Stimulated activated naive CD8-positive, alpha-beta T cell treated with anti-CD3 and anti-CD28 coated beads, Interleukin-15, amount 100 ng/mL, for 72 hours (primary cell): ENCODE results near the gene DUSP8.
A peak's percentile ranks its signal among the peaks of the same experiment; 100 is the strongest.

Experiments used
- ATAC-seq: fragments of 150-1000 bp; cut with Tn5 transposase; 2 replicates; pipeline ENCODE4 v1.10.0; 2021; ENCODE audit warnings: mild to moderate bottlenecking, moderate library complexity
- DNase-seq, 2 donors: peaks; one replicate each; pipeline ENCODE4 v3.0.0; 2021 to 2022
- H3K27ac Mint-ChIP-seq, 2 donors: one replicate each; pipeline ENCODE4 v1.8.0; 2022; ENCODE audit warnings: mild to moderate bottlenecking in 2 of 2, mixed read lengths in 2 of 2, moderate library complexity in 2 of 2
- H3K27me3 Mint-ChIP-seq: one replicate; pipeline ENCODE4 v1.8.0; 2022; ENCODE audit warnings: mixed read lengths
- H3K4me1 Mint-ChIP-seq: one replicate; pipeline ENCODE4 v1.8.0; 2022; ENCODE audit warnings: mild to moderate bottlenecking, mixed read lengths
- H3K4me3 Mint-ChIP-seq, 2 donors: one replicate each; pipeline ENCODE4 v1.8.0; 2022; ENCODE audit warnings: mild to moderate bottlenecking in 2 of 2, mixed read lengths in 2 of 2, moderate library complexity in 1 of 2
- H3K9me3 Mint-ChIP-seq, 2 donors: one replicate each; pipeline ENCODE4 v1.8.0; 2022; ENCODE audit warnings: mixed read lengths in 2 of 2

DUSP8 gene

DNA sequence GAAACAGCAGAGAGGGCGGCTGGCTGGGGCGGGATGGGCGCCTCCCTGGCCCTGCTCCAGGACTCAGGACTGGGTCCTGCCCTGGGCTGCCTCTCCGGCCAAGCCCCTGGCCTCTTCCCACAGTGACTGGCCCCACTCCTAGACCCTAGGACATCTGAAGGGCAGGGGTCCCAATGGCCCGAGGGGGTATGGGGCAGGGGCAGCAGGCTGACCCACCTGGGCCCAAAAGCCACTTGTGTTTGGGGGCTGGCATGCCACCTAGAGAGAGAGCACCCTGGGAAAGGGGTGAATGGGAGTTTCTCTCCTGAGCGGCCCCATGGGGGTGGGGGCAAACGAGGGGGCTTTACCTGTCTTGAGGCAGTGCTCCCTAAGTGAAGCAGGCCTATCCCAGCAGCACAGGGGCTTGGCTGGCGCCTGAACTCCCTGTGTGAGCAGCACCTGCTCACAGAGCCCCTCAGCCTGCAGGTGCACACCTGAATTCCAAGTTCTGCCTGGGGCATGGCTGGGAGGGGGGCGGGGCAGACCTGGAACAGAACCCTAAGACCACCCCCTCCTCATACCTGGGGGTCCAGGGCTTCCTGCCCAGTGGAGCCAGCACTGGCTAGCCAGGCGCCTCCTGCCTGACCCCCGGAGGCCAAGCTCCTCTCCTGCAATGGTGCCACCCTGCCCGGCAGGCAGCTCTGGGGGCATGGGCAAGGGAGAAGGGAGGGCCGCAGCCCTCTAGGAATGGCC lies 16.9 kb downstream of the DUSP8 start:
- no peaks in the 10 kb centered on the region for H3K9me3 Mint-ChIP-seq
- ATAC-seq (no peak), DNase-seq (no peak)
- H3K4me1 Mint-ChIP-seq: no peaks in the 10 kb centered on the region
- no peak overlapping the region for H3K4me3 Mint-ChIP-seq
- no peak overlapping the region for H3K27ac Mint-ChIP-seq
- peaks cover 24% of the 10 kb centered on the region for H3K27me3 Mint-ChIP-seq

DNA sequence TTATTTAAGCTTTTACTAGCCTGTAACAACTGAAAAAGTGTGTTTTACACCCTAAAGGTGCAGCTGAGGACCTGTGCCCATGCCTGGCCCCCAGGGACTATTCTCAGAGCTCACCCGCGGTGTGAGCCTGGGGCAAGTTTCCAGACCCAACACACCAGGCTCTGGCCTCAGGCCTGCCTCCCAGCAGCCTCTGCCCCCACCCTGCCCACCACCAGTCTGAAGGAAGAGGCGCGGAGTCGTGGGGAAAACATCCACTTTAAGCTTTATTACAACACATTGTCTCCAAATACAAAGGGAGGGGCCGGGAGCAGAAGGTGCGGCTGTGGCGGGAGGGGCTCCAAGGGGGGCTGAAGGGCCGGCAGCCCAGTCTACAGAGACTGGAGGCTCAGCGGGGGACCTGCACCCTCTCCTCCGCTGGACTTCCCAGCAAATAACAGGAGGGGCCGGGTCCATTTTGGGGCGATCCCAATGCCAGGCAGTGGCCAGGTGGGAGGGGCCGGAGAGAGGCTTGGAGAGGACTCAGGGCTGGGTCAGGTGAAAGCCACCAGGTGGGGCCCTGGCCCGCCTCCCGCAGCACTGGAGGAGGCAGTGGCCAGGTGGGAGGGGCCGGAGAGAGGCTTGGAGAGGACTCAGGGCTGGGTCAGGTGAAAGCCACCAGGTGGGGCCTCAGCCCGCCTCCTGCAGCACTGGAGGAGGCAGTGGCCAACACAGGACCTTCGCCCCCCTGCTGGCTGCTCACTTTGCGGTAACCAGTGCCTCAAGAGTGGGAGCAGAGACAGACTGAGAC lies 18.1 kb downstream of the DUSP8 start:
- H3K4me1 Mint-ChIP-seq: no peaks in the 10 kb centered on the region
- DNase-seq: no peak

GRCh38 chr11:1549338-1550330 lies 22.4 kb downstream of the DUSP8 start:
- H3K27me3 Mint-ChIP-seq: peaks cover 70% of the 10 kb centered on the region
- no peak overlapping the region for H3K27ac Mint-ChIP-seq
- no peaks in the 10 kb centered on the region for H3K9me3 Mint-ChIP-seq
- H3K4me3 Mint-ChIP-seq: no peak overlapping the region
- DNase-seq: no peak
- peak; percentile 51 for ATAC-seq
- H3K4me1 Mint-ChIP-seq: peaks cover 12% of the 10 kb centered on the region

More for the DNA sequence above, 18.1 kb downstream of the DUSP8 start:
- H3K27ac Mint-ChIP-seq: no peak overlapping the region
- no peak overlapping the region for H3K4me3 Mint-ChIP-seq
- no peak for ATAC-seq
- H3K27me3 Mint-ChIP-seq: peaks cover 35% of the 10 kb centered on the region
- no peaks in the 10 kb centered on the region for H3K9me3 Mint-ChIP-seq

DNA sequence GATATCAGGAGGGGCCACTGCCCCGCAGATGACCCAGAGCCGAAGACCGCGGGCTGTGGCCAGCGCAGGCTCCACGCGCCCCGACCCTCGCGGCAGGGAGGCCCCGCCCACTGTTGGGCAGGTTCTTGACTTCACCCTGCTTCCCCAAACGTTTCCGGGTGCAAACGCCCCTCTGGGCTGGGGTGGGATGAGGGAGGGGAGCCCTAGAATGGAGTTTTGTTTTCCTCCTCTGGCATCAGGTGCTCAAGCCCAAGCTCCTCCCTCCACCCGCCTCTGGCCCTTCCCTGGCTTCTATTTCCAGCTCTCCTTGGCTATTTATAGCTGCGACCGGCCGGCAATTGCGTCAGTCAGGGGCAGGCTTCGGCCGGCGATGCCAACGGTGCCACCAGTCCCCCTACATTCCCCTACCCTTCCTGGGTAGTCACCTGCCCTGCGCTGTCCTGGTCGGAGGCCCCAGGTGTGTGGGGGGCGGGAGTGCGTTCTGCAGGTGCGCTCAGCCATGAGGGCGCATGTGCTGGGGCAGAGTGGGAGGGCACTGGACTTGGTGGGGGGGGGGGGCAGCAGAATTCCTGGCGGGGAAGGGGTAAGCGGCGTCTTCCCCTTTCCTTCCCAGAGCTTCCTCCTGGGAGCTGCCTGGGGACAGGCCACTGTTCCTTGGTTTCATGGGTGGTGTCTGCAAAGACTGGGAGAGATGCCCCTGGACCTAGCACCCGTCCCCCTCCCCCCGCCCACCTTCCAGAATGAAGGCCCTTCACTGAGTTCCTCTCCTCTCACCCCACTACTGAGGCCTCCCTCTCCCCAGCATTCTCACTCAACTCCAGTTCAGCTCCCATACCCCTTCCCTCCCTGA lies 23.6 kb downstream of the DUSP8 start:
- no peak for DNase-seq
- peaks cover 12% of the 10 kb centered on the region for H3K4me1 Mint-ChIP-seq
- peaks cover 67% of the 10 kb centered on the region for H3K27me3 Mint-ChIP-seq
- no peak overlapping the region for H3K27ac Mint-ChIP-seq
- H3K4me3 Mint-ChIP-seq: peak overlapping the region in 1 of 2 donors; percentile 46
- H3K9me3 Mint-ChIP-seq: no peaks in the 10 kb centered on the region
- no peak for ATAC-seq

- Mint-ChIP-seq H3K4me3 (peak overlapping the region; percentile 50 to 73), H3K9me3 (no peaks in the 10 kb centered on the region), H3K27ac (no peak overlapping the region), H3K27me3 (peaks cover 60% of the 10 kb centered on the region), H3K4me1 (peaks cover 12% of the 10 kb centered on the region)
- ATAC-seq (no peak), DNase-seq (no peak)
These were observed 24.5 kb downstream of the DUSP8 start for GRCh38 chr11:1547467-1548098.

DNA sequence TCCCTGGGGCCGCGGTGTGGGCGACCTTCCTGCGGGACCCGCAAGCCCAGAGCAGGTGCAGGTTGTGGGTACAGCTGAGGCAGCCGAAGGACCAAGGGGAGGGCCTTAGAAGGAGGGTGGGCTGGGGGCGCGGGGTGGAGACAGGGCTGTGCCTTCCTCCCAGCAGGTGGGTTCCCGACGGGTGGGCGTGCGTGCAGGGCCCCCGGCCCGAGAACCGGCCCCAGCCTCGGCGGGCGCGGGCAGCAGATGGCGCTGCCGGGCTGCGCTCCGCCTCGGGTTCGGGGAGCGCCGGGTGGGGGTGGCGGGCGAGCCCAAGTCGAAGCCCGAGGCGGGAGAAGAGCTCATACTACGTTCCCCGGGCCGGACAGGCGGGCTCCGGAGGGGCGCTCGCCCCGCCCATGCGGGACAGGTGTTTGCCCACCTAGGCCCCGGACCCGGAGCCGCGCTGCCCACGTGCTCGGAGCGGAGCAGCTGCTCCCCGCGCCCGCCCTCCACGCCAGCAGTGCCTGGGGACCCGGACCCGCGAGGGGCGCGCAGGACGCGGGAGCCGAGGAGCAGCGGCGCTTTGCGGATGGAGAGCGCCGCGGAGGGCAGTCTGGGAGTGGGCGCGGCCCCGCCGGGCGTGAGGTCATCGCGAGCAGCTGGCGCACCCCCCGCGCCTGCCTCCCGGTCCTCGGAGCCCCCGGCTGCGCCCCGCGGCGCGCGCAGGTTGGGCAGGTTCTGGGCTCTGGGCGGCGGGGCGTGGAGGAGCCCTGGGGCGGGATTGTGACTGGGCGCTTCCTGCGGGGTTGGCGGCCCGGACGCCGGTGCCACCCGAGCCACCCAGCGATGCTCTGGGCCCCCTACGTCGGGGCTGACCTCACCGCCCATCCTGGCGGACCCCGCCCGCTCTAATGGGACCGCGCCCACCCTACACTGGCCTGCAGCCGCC lies 25.3 kb downstream of the DUSP8 start:
- H3K27me3 Mint-ChIP-seq: peaks cover 59% of the 10 kb centered on the region
- H3K27ac Mint-ChIP-seq: peak overlapping the region in 1 of 2 donors; percentile 59
- no peaks in the 10 kb centered on the region for H3K9me3 Mint-ChIP-seq
- H3K4me3 Mint-ChIP-seq: peak overlapping the region in 1 of 2 donors; percentile 37
- ATAC-seq (peak; percentile 69), DNase-seq (peak; percentile 52 to 53)
- H3K4me1 Mint-ChIP-seq: peaks cover 12% of the 10 kb centered on the region

- DNase-seq (no peak), ATAC-seq (no peak)
- H3K4me1 Mint-ChIP-seq: peaks cover 12% of the 10 kb centered on the region
- peaks cover 64% of the 10 kb centered on the region for H3K27me3 Mint-ChIP-seq
- H3K27ac Mint-ChIP-seq: peak overlapping the region in 1 of 2 donors; percentile 59
- H3K9me3 Mint-ChIP-seq: no peaks in the 10 kb centered on the region
- H3K4me3 Mint-ChIP-seq: peak overlapping the region in 1 of 2 donors; percentile 37
These were observed 26.0 kb downstream of the DUSP8 start for GRCh38 chr11:1546077-1546535.

- peaks cover 64% of the 10 kb centered on the region for H3K27me3 Mint-ChIP-seq
- H3K27ac Mint-ChIP-seq: no peak overlapping the region
These were observed 26.6 kb downstream of the DUSP8 start for GRCh38 chr11:1545432-1545831.

GRCh38 chr11:1544536-1544935 lies 27.5 kb downstream of the DUSP8 start:
- Mint-ChIP-seq H3K4me1 (peaks cover 12% of the 10 kb centered on the region), H3K27me3 (peaks cover 57% of the 10 kb centered on the region), H3K27ac (no peak overlapping the region), H3K4me3 (no peak overlapping the region), H3K9me3 (no peaks in the 10 kb centered on the region)
- DNase-seq (no peak), ATAC-seq (no peak)

More at GRCh38 chr11:1545432-1545831, 26.6 kb downstream of the DUSP8 start:
- ATAC-seq (no peak), DNase-seq (no peak)
- H3K4me1 Mint-ChIP-seq: peaks cover 12% of the 10 kb centered on the region
- no peak overlapping the region for H3K4me3 Mint-ChIP-seq
- H3K9me3 Mint-ChIP-seq: no peaks in the 10 kb centered on the region

DNA sequence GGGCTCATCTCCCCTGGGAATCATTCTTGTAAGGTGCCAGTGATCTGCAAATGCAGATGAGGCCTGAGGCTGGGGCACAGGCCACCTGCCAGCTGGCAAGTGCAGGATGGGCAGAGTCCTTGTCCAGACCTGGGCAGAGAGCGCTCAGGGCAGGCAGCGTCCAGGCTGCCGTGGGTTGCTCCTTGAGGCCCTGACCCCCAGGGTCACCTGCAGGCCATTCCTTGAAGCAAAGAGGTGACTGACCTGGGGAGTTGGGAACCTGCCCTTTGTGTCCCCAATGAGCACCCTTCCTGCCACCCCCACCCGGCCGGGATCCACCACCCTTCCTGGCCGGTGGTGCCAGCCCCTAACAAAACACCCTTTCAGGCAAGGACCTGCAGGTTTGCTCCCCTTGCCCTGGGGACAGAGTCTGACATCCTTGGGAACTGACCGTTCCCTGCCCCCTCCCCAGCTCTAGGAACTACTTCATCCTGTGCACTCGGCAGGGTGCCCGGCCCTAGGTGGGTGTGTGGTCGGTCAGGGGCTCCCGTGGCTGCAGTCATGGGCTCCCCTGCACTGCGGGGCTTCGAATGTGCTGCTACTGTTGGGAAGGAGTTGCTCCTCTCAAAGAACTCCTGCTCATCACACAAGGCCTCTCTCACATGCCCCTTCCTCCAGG lies 28.3 kb downstream of the DUSP8 start:
- H3K4me1 Mint-ChIP-seq: peaks cover 12% of the 10 kb centered on the region
- no peak for DNase-seq
- no peaks in the 10 kb centered on the region for H3K9me3 Mint-ChIP-seq
- H3K27me3 Mint-ChIP-seq: peaks cover 49% of the 10 kb centered on the region
- H3K27ac Mint-ChIP-seq: no peak overlapping the region
- no peak for ATAC-seq
- H3K4me3 Mint-ChIP-seq: no peak overlapping the region

DNA sequence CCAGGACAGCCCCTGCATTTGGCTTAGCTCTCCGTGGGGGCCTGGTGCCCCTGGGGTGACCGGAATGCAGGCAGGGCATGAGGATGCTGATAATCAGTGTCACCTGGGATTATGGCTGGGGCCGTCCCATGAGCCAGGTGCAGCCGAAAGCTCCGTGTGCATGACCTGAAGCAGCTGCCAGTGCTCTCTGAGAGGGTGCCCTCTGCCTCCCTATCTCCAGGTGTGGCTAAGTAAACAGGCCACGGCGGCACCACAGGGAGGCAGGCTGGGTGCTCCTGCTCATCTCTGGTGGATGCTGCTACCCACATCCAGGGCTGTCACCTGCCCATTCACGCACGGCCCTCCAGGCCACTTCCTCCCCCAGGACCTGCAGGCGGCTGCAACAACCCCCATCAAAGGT lies 29.8 kb downstream of the DUSP8 start:
- Mint-ChIP-seq H3K27me3 (peaks cover 35% of the 10 kb centered on the region), H3K4me3 (no peak overlapping the region), H3K4me1 (no peaks in the 10 kb centered on the region), H3K9me3 (no peaks in the 10 kb centered on the region), H3K27ac (no peak overlapping the region)
- ATAC-seq: no peak
- no peak for DNase-seq

- DNase-seq (no peak), ATAC-seq (no peak)
- H3K27ac Mint-ChIP-seq: peak overlapping the region in 1 of 2 donors; percentile 8
- H3K4me3 Mint-ChIP-seq: no peak overlapping the region
- peaks cover 33% of the 10 kb centered on the region for H3K27me3 Mint-ChIP-seq
- H3K4me1 Mint-ChIP-seq: no peaks in the 10 kb centered on the region
- no peaks in the 10 kb centered on the region for H3K9me3 Mint-ChIP-seq
These were observed 30.4 kb downstream of the DUSP8 start for GRCh38 chr11:1541474-1542204.
